Kidney (tissue), 14 donors: Measurements from ENCODE around the gene MTG1. TPM values are rescaled to one million over a fixed set of nuclear protein-coding genes. Genes with fewer than 3 reads are reported as not detected.

ENCODE experiments used
- DNase-seq, 5 donors: peaks; one replicate each; pipeline ENCODE4 v3.0.0-alpha.2; 2013 to 2020
- FAIRE-seq: peaks from 2 replicates; lab custom pipeline; 2012; peaks lifted over from hg19 to GRCh38; lab: Jason Lieb, UNC
- H3K27ac ChIP-seq, 2 donors: one replicate each; pipeline ENCODE4 v1.7.0; 2013; ENCODE audit warnings: low read depth in 2 of 2, low read length in 2 of 2, inconsistent platforms in 1 of 2
- H3K27me3 ChIP-seq: one replicate; pipeline ENCODE4 v1.7.1; 2013; ENCODE audit warnings: low read length, inconsistent platforms; ENCODE audit not compliant: control insufficient read depth, insufficient read depth
- H3K36me3 ChIP-seq, 3 donors: one replicate each; pipeline versions ENCODE4 v1.7.0 to v1.7.1; 2013; ENCODE audit warnings: low read length in 3 of 3, control low read depth in 1 of 3, inconsistent platforms in 1 of 3; ENCODE audit not compliant: insufficient read depth in 3 of 3, control insufficient read depth in 2 of 3
- H3K4me1 ChIP-seq, 3 donors: one replicate each; pipeline versions ENCODE4 v1.7.0 to v1.7.1; 2013; ENCODE audit warnings: low read length in 3 of 3, inconsistent platforms in 1 of 3, low read depth in 1 of 3; ENCODE audit not compliant: control insufficient read depth in 2 of 3, insufficient read depth in 2 of 3
- H3K4me3 ChIP-seq, 3 donors: one replicate each; pipeline versions ENCODE4 v1.7.0 to v1.8.1; 2013; ENCODE audit warnings: low read length in 3 of 3, control low read depth in 1 of 3, inconsistent platforms in 1 of 3
- H3K9ac ChIP-seq, 3 donors: one replicate each; pipeline versions ENCODE4 v1.7.0 to v1.7.1; 2013; ENCODE audit warnings: low read length in 3 of 3, control low read depth in 1 of 3, inconsistent platforms in 1 of 3
- H3K9me3 ChIP-seq, 3 donors: one replicate each; pipeline versions ENCODE4 v1.7.0 to v1.7.1; 2013; ENCODE audit warnings: low read length in 3 of 3, control low read depth in 1 of 3, inconsistent platforms in 1 of 3; ENCODE audit not compliant: control insufficient read depth in 2 of 3, insufficient read depth in 1 of 3
- CTCF ChIP-seq: IDR thresholded peaks from 3 replicates; pipeline ENCODE4 v1.5.1; 2012; ENCODE audit warnings: mild to moderate bottlenecking, moderate library complexity, borderline replicate concordance; ENCODE audit not compliant: insufficient read depth; ENCODE audit errors: extremely low read depth
- intact Hi-C: fragments of 100-400 bp; cut with DNase I; formaldehyde crosslinking; loops from one replicate; pipeline ENCODE4 v1.11.1; 2022
- polyA plus RNA-seq: library from polyadenylated mRNA; stranded (reverse); fragments of 350-450 nt; fragmentation: Illumina TruSeq; extraction: RNeasy Lipid Tissue Mini Kit (QIAGEN cat#74804); gene quantifications from one replicate; pipeline ENCODE4 v1.2.3, GENCODE V29; 2014; ENCODE audit warnings: low read depth, low replicate concordance; ENCODE audit not compliant: insufficient read depth
- total RNA-seq: library from RNA; stranded (reverse); fragmentation: NEBNext Ultra II Directional; extraction: Animal tissue kit (Norgen Biotek cat#: 25700); gene quantifications from one replicate; pipeline ENCODE4 v1.2.1, GENCODE V29; 2021
- donor health status: control.
- donor health status: control.
- donor health status: control.
- donor health status: control.
- donor health status: control.
- donor health status: DM: yes; HTN: yes; CAD: no.
- donor health status: Normal renal cell carcinoma (clear cell type).

The MTG1 gene
- total and polyA plus RNA-seq, 2 donors from 2014 or later, result 51.1 to 68.5 TPM

DNA sequence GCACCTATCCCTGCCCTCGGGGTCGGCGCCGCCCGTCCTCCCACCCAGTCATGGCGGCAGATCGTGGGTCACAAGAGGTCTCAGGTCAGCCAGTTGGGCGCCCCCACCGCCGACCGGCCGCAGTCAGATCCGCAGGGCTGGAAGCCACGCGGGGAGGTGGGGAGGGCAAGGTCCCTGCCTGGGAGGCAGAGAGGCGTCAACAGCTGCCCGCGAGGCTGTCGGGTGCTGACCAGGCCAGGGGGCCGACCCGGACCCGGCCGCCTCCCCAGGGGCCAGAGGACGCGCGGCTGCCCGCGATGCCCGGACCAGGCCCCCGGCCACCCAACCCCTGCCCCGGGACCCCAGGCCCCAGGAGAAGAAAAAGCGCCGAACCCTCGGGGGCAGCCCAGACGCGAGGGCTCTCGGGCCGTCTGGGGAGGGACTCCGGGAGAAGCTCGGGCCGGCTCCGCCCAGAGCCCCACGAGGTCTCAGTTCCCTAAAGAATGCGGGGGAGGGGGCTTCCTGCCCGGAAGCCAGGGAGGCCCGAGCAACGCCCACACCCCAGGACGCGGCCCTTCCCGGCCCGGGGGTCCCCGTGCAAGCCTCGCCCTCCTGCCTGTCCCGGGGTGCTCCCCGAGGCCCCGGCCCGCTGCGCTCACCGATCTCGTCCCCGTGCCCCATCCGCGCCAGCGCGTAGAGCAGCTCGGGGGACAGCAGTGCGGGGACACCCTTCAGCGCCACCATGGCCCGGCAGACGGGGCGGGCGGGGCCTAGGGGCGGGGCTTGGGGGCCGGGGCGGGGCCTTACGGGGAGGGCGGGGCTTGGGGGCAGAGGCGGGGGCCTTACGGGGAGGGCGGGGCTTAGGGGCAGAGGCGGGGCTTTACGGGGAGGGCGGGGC, 36.4 kb upstream of the MTG1 start, which contains the start of gene FUOM:
Gene FUOM (minus strand): TSS at position 735 of the 877 bp plus-strand sequence. CDS start 12 bp downstream, at position 723.
- FAIRE-seq (no peak), DNase-seq (peak in 4 of 5 donors; percentile 88 to 94 (median 92))
- intact Hi-C loops, result no loop called here
- TF ChIP-seq CTCF, result no peak
- H3K9ac ChIP-seq, result peak within 1 kb of the TSS in 1 of 3 donors; percentile 40
- no peaks in the 10 kb centered on the region for H3K36me3 ChIP-seq
- peaks cover 0 to 11% (median 0%) of the 10 kb centered on the region in 3 donors for H3K4me1 ChIP-seq
- no peaks in the 10 kb centered on the region for H3K9me3 ChIP-seq
- no peaks in the 10 kb centered on the region for H3K27me3 ChIP-seq
- H3K27ac ChIP-seq, result peak within 1 kb of the TSS in 1 of 2 donors; percentile 52
- peak within 1 kb of the TSS; percentile 16 to 54 (median 42) for H3K4me3 ChIP-seq

- no peak for FAIRE-seq
Observed at GRCh38 chr10:133358162-133358924, 35.6 kb upstream of the MTG1 start.

GRCh38 chr10:133358925-133359310, 35.0 kb upstream of the MTG1 start:
- intact Hi-C loops, result no loop called here
- Histone ChIP-seq H3K4me1 (peaks cover 0 to 11% (median 0%) of the 10 kb centered on the region in 3 donors), H3K27ac (no peak overlapping the region), H3K4me3 (no peak overlapping the region), H3K9ac (no peak overlapping the region), H3K36me3 (peaks cover 0 to 8% (median 5%) of the 10 kb centered on the region in 3 donors), H3K27me3 (no peaks in the 10 kb centered on the region), H3K9me3 (no peaks in the 10 kb centered on the region)
- FAIRE-seq (no peak), DNase-seq (peak in 1 of 5 donors; percentile 51)
- no peak for TF ChIP-seq CTCF

More at GRCh38 chr10:133358162-133358924, 35.6 kb upstream of the MTG1 start:
- no peaks in the 10 kb centered on the region for H3K9me3 ChIP-seq
- intact Hi-C loops, result no loop called here
- peak in 1 of 5 donors; percentile 83 for DNase-seq
- H3K36me3 ChIP-seq, result peaks cover 0 to 5% (median 4%) of the 10 kb centered on the region in 3 donors
- no peak overlapping the region for H3K9ac ChIP-seq
- H3K4me3 ChIP-seq, result no peak overlapping the region
- TF ChIP-seq CTCF, result no peak
- peak overlapping the region in 1 of 2 donors; percentile 52 for H3K27ac ChIP-seq
- peaks cover 0 to 11% (median 0%) of the 10 kb centered on the region in 3 donors for H3K4me1 ChIP-seq
- H3K27me3 ChIP-seq, result no peaks in the 10 kb centered on the region
